Measurements from ENCODE around the gene GPC5.

GRCh38 chr13:91579320-91579719 lies 180.9 kb downstream of the GPC5 start:
- TF ChIP-seq POLR2A (IDR thresholded peaks at IDR 0.05) (no peak), CTCF (IDR thresholded peaks at IDR 0.05) (no peak)
